A673 (cell line): ENCODE measurements around the gene IL1R1.

Experiments
- EZH2 ChIP-seq: fragments of 200-600 bp; sonication (generic); IDR thresholded peaks from 2 replicates; pipeline ENCODE4 v1.6.1; 2017; ENCODE audit warnings: borderline replicate concordance, low read depth, mild to moderate bottlenecking, mixed read lengths, antibody characterized with exemption, low read length; ENCODE audit not compliant: poor library complexity, severe bottlenecking
- TF ChIP-seq, protein P1 (sequence below): fragments of 300-800, 200-600 bp; sonication (generic); conservative IDR thresholded peaks from 2 replicates; pipeline ENCODE4 v1.5.1; 2017; ENCODE audit warnings: low read depth, mild to moderate bottlenecking, antibody characterized with exemption, low read length, moderate library complexity, mixed read lengths

GRCh38 chr2:102187496-102188150, 45.1 kb downstream of the IL1R1 start:
- TF ChIP-seq, protein P1, sequence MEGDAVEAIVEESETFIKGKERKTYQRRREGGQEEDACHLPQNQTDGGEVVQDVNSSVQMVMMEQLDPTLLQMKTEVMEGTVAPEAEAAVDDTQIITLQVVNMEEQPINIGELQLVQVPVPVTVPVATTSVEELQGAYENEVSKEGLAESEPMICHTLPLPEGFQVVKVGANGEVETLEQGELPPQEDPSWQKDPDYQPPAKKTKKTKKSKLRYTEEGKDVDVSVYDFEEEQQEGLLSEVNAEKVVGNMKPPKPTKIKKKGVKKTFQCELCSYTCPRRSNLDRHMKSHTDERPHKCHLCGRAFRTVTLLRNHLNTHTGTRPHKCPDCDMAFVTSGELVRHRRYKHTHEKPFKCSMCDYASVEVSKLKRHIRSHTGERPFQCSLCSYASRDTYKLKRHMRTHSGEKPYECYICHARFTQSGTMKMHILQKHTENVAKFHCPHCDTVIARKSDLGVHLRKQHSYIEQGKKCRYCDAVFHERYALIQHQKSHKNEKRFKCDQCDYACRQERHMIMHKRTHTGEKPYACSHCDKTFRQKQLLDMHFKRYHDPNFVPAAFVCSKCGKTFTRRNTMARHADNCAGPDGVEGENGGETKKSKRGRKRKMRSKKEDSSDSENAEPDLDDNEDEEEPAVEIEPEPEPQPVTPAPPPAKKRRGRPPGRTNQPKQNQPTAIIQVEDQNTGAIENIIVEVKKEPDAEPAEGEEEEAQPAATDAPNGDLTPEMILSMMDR = peak; percentile 32; the same call in 1 of the 2 replicates
- peak; percentile 38 for TF ChIP-seq EZH2
